HL-60 (cell line): ENCODE data around the gene SLC25A47.

Source experiments
- DNase-seq, 2 experiments: peaks; one replicate each; pipeline ENCODE4 v3.0.0-alpha.2; 2010 to 2020; ENCODE audit warnings: low read depth in 1 of 2, low spot score in 1 of 2
- H3K27ac ChIP-seq: fragments of 250-450 bp; sonication (Bioruptor Pico); replicated peaks from 2 replicates; pipeline ENCODE4 v1.5.1; 2020; ENCODE audit warnings: mild to moderate bottlenecking, moderate library complexity
- H3K27me3 ChIP-seq: fragments of 250-450 bp; sonication (Bioruptor Pico); 2 replicates; pipeline ENCODE4 v1.5.1; 2021; ENCODE audit warnings: mild to moderate bottlenecking, moderate library complexity; ENCODE audit not compliant: insufficient read depth, poor library complexity, severe bottlenecking
- H3K4me3 ChIP-seq: replicated peaks from 2 replicates; pipeline ENCODE4 v1.5.1; 2011; ENCODE audit warnings: mild to moderate bottlenecking, control low read depth, low read length; ENCODE audit not compliant: insufficient read depth
- GABPA ChIP-seq: IDR thresholded peaks from 2 replicates; pipeline ENCODE4 v1.6.1; 2012; ENCODE audit warnings: low read depth
- POLR2AphosphoS5 ChIP-seq: IDR thresholded peaks from 2 replicates; pipeline ENCODE4 v1.6.1; 2012; ENCODE audit warnings: low read depth
- SPI1 ChIP-seq: IDR thresholded peaks from 2 replicates; pipeline ENCODE4 v1.6.1; 2012; ENCODE audit warnings: low read depth, mild to moderate bottlenecking, borderline replicate concordance
- TF ChIP-seq, protein P1 (sequence below): IDR thresholded peaks from one replicate; pipeline ENCODE4 v1.5.1; 2011; ENCODE audit warnings: low read length, control low read depth, inconsistent platforms; ENCODE audit not compliant: insufficient read depth
- TF ChIP-seq, protein P2 (sequence below): IDR thresholded peaks from 2 replicates; pipeline ENCODE4 v1.6.1; 2012; ENCODE audit warnings: low read depth; ENCODE audit not compliant: insufficient replicate concordance

SLC25A47 gene

DNA sequence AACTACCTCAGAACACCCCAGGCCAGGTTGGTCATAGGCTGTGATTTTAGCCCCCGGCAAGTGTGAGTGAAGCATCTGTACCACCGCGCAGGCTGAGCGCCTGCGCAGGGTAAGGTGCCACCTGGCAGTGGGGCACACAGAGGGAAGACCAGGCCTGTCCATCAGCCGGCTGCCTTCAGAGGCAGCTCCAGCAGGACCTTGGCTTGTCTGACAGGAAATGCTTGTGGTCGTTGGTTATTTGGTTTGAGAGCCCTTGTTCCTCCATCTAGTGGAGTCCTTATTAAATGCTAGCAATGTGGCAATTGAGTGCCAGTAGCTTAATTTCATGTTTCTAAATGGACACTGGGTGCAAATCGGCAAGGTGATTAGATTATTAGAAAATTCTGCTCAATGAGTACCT lies 44.4 kb upstream of the SLC25A47 start:
- Histone ChIP-seq H3K4me3 (no peak overlapping the region), H3K27ac (no peak overlapping the region), H3K27me3 (no peaks in the 10 kb centered on the region)
- 0 out of 2 replicates have a peak, but pooled peaks have one; percentile 36 for TF ChIP-seq POLR2AphosphoS5
- no peak for TF ChIP-seq SPI1
- TF ChIP-seq, protein P1, sequence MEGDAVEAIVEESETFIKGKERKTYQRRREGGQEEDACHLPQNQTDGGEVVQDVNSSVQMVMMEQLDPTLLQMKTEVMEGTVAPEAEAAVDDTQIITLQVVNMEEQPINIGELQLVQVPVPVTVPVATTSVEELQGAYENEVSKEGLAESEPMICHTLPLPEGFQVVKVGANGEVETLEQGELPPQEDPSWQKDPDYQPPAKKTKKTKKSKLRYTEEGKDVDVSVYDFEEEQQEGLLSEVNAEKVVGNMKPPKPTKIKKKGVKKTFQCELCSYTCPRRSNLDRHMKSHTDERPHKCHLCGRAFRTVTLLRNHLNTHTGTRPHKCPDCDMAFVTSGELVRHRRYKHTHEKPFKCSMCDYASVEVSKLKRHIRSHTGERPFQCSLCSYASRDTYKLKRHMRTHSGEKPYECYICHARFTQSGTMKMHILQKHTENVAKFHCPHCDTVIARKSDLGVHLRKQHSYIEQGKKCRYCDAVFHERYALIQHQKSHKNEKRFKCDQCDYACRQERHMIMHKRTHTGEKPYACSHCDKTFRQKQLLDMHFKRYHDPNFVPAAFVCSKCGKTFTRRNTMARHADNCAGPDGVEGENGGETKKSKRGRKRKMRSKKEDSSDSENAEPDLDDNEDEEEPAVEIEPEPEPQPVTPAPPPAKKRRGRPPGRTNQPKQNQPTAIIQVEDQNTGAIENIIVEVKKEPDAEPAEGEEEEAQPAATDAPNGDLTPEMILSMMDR, result peak; percentile 7
- TF ChIP-seq GABPA, result no peak
- TF ChIP-seq, protein P2, sequence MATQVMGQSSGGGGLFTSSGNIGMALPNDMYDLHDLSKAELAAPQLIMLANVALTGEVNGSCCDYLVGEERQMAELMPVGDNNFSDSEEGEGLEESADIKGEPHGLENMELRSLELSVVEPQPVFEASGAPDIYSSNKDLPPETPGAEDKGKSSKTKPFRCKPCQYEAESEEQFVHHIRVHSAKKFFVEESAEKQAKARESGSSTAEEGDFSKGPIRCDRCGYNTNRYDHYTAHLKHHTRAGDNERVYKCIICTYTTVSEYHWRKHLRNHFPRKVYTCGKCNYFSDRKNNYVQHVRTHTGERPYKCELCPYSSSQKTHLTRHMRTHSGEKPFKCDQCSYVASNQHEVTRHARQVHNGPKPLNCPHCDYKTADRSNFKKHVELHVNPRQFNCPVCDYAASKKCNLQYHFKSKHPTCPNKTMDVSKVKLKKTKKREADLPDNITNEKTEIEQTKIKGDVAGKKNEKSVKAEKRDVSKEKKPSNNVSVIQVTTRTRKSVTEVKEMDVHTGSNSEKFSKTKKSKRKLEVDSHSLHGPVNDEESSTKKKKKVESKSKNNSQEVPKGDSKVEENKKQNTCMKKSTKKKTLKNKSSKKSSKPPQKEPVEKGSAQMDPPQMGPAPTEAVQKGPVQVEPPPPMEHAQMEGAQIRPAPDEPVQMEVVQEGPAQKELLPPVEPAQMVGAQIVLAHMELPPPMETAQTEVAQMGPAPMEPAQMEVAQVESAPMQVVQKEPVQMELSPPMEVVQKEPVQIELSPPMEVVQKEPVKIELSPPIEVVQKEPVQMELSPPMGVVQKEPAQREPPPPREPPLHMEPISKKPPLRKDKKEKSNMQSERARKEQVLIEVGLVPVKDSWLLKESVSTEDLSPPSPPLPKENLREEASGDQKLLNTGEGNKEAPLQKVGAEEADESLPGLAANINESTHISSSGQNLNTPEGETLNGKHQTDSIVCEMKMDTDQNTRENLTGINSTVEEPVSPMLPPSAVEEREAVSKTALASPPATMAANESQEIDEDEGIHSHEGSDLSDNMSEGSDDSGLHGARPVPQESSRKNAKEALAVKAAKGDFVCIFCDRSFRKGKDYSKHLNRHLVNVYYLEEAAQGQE, result no peak
- peak in 1 of 2 experiments; percentile 73 for DNase-seq

DNA sequence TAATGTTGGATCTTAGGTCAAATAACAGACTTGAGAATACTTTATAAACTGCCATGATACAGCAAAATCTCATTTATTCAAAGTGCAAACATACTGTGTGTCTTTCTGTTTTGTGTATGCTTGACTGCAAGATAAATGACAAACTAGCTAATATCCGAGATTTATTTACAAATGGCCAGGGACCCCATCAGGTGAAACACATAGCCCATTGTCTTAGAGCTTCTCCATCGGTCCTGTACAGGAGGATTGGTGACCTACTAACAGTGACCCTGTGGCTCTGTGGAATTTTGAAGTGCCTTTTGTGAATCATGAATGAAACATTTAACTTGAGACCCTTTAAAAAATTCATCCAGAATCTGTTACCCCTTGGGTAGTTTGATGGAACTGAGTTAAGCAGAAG lies 44.0 kb upstream of the SLC25A47 start:
- Histone ChIP-seq H3K4me3 (no peak overlapping the region), H3K27me3 (no peaks in the 10 kb centered on the region), H3K27ac (no peak overlapping the region)
- DNase-seq, result no peak
- no peak for TF ChIP-seq GABPA
- no peak for TF ChIP-seq POLR2AphosphoS5
- TF ChIP-seq, protein P2, result no peak
- TF ChIP-seq, protein P1, result no peak
- no peak for TF ChIP-seq SPI1

DNA sequence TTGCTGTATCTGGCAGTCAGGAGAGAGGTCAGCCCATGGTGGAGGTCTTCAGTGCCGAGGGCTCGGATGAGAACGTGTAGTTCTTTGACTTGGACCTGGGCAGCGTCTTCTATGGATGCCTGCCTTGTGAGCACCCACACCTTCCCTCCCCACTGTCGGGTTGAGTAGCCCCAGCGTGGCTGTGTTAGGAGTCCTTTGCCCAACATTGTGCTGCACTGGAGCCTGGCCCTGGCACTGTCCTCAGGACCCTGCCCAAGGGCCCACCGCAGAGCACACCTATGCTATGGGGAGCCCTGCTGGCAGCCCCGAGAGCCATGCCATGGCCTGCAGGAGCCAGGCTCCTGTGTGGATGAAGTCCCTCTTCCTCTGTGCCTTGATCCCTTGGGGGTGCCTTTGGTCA lies 43.6 kb upstream of the SLC25A47 start:
- no peak overlapping the region for H3K4me3 ChIP-seq
- H3K27me3 ChIP-seq, result no peaks in the 10 kb centered on the region
- TF ChIP-seq GABPA (no peak), SPI1 (no peak), POLR2AphosphoS5 (no peak)
- TF ChIP-seq, protein P2, result no peak
- TF ChIP-seq, protein P1, result no peak
- DNase-seq, result no peak
- H3K27ac ChIP-seq, result no peak overlapping the region
